Activated CD8-positive, alpha-beta memory T cell treated with anti-CD3 and anti-CD28 coated beads for 36 hours (primary cell): ENCODE measurements around the gene TEKT4. TPM values are rescaled to one million over a fixed set of nuclear protein-coding genes. Genes with fewer than 3 reads are reported as not detected.
"Not testable (repeated sequence)": the region's sequence is repeated elsewhere in the genome, so short reads cannot be mapped to it uniquely, and the experiment has no call there.

Experiments
- CTCF ChIA-PET: fragments of 350-600 bp; sonication (Branson Sonifier 250); formaldehyde crosslinking; loops from one replicate; lab custom pipeline; 2021; ENCODE audit warnings: antibody characterized with exemption; lab: Charles Lee
- POLR2A ChIA-PET: fragments of 350-600 bp; sonication (Branson Sonifier 250); formaldehyde crosslinking; loops from one replicate; lab custom pipeline; 2021; ENCODE audit warnings: antibody characterized with exemption; lab: Charles Lee
- total RNA-seq, 2 experiments: library from RNA; stranded (reverse); gene quantifications; one replicate each; pipeline ENCODE4 v1.2.3, GENCODE V29; 2021

Gene TEKT4
- total RNA-seq, 2 experiments from 2014 or later: not detected

- ChIA-PET POLR2A (no interaction called here), CTCF (no interaction called here)
Observed at GRCh38 chr2:94875064-94875819, 4.0 kb downstream of the TEKT4 start.

GRCh38 chr2:94875820-94876522, 4.7 kb downstream of the TEKT4 start:
- CTCF ChIA-PET: no interaction called here
- POLR2A ChIA-PET: no interaction called here

- ChIA-PET POLR2A (no interaction called here), CTCF (no interaction called here)
Observed at GRCh38 chr2:94876523-94876863, 5.3 kb downstream of the TEKT4 start.

- ChIA-PET POLR2A (no interaction called here), CTCF (no interaction called here)
Observed at GRCh38 chr2:94877129-94877528, 5.9 kb downstream of the TEKT4 start.

DNA sequence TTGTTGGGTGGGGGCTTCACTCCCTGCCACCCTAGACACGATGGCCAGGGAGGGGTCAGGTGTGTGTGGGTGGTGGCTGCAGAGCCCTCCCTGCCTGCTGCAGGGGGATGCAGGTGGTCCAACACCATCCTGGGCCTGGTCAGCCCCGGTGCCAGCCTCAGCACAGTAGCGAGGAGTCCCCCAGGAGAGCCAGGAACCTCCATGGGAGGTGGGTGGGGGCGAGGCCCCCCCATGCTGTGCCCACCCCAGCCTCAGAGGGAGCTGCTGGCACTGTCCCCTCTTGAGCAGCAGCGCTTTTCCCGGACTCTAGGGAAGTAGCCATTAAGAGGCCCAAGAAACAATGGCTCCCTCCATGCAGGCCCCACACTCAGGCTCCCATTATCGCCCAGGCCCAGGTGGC, 7.3 kb downstream of the TEKT4 start:
- POLR2A ChIA-PET, CTCF ChIA-PET: not testable (repeated sequence)

DNA sequence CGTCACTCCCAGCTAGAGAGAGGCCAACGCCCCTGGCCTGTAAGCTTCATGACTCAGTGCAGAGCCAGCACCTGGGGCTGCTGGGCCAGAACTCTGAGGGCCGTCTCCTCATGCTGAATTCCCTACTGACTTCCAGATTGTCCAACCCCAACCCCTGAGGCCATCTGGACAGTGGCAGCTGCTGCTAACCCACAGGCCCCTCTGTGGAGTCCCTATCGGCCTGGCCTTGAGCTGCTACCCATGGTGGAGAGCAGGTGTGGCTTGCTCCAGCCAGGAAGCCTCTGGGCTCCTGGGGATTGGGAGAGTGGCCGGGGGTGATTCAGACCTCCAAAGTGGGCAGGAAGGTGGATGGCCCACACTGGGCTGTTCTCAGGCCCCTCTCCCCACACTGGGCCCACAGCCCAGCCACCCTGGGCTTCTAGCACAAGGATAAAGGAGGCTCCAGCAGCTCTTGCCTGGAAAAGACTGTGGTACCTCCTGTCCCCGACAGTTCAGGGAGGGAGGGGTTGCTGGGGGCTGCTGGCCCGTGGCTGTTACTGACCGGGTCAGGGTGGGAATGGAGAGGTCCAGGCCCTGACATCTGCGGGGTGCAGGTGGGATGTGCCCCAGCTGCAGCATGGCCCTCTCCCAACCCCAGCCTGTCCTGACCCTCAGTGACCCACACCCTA, 8.2 kb downstream of the TEKT4 start:
- POLR2A ChIA-PET: no interaction called here
- CTCF ChIA-PET: no interaction called here

- ChIA-PET POLR2A (no interaction called here), CTCF (no interaction called here)
Observed at GRCh38 chr2:94879982-94880377, 8.8 kb downstream of the TEKT4 start.

- ChIA-PET CTCF (interaction anchor here (0.6 kb wide), 1 partner anchor 406 kb away, joined by 3 read pairs; no protein-coding TSS in a partner anchor), POLR2A (no interaction called here)
Observed at GRCh38 chr2:94880507-94880906, 9.3 kb downstream of the TEKT4 start.

DNA sequence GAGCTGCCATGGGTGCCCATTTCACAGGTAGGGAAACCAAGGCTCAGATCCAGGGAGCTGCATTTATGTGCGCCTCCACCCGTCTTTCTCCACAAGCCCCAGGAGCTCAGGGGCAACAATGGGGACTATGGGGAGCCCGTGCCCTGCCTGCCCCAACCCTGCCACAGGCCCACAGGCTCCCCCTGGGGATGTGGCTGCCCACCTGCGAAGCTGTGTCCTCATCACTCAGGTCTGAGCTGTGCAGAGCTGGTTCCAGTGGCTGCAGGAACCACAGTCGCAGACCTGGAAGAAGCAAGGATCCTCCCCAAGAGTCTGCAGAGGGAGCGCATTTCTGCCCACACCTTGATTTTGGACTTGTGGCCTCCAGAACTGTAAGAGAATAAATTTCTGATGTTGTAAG, 9.8 kb downstream of the TEKT4 start:
- CTCF ChIA-PET: interaction anchor here (0.6 kb wide), 1 partner anchor 406 kb away, joined by 3 read pairs; no protein-coding TSS in a partner anchor
- POLR2A ChIA-PET: no interaction called here

GRCh38 chr2:94890234-94890633, 19.0 kb downstream of the TEKT4 start:
- CTCF ChIA-PET: no interaction called here
- POLR2A ChIA-PET: no interaction called here

DNA sequence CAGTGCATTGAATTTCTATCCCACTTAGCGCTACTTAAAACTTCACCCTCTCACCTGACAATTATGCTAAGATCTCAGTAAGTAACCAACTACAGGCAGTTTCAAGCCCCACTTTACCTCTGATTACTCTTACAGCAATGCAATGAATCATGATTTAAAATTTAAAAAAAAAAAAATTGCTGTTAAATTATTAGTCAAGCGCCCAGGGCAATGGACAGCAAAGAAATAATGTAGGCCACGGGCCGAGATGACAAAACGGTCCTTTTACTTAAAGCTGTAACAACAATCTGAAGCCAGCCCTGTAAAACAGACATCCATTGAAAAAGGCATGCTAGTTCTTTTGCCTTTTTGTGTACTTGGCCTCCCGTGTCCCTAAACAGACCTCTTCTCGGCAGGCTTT, 24.0 kb downstream of the TEKT4 start:
- CTCF ChIA-PET, POLR2A ChIA-PET: not testable (repeated sequence)

DNA sequence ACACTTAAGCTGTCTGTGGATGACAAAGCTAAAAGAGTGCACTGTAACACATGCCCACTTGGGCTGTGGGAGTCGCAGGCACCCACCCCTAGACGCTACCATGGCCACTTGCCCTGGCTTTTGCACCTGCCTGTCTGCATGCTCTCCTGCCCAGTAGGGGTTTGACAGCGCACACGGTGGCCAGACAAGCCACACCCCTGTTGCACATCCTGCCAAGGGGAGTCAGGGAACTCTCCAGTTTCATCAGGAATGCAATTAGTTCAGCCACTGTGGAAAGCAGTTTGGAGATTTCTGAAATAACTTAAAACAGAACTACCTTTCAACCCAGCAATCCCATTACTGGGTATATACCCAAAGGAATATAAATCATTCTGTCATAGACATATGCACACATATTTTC, 35.7 kb downstream of the TEKT4 start:
- POLR2A ChIA-PET, CTCF ChIA-PET: not testable (repeated sequence)

DNA sequence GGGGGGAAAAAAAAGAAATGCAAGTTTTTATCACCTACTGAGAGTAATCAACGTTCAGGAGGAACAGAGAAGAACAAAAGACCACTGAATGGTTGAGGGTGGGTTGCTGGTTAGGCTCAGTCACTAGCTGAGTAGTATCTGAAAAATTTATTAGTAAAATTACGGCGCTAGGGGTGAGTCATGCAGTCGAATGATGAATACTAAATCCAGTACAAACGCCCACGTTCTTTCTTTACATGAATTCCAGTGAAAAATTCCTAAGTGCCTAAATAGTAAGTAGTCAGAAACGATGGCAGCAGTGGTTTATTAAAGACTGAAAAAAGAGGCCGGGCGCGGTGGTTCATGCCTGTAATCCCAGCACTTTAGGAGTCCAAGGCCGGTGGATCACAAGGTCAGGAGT, 52.0 kb downstream of the TEKT4 start:
- POLR2A ChIA-PET: no interaction called here
- CTCF ChIA-PET: no interaction called here

- CTCF ChIA-PET, POLR2A ChIA-PET: not testable (repeated sequence)
Observed at GRCh38 chr2:94924999-94925398, 53.8 kb downstream of the TEKT4 start.

Other genes with a start within 250 kb of the TEKT4 start
- gene MAL, start 154.3 kb downstream of the TEKT4 start, total RNA-seq: 10 to 100 TPM; 29.5 to 30.7 TPM